OCI-LY1 (cell line): ENCODE data around the gene EYS.
"Not testable (repeated sequence)": the region's sequence is repeated elsewhere in the genome, so short reads cannot be mapped to it uniquely, and the experiment has no call there.

Experiments used
- H2AFZ ChIP-seq: fragments of 200-600 bp; sonication (generic), shearing (Covaris generic); 2 replicates; pipeline ENCODE4 v1.6.0; 2014; ENCODE audit warnings: antibody characterized with exemption, mild to moderate bottlenecking, low read length
- H3F3A ChIP-seq: fragments of 200-600 bp; sonication (generic), shearing (Covaris generic); 2 replicates; pipeline ENCODE4 v1.6.0; 2014; ENCODE audit warnings: mild to moderate bottlenecking, antibody characterized with exemption, low read length, moderate library complexity; ENCODE audit not compliant: insufficient read depth
- H3K27ac ChIP-seq: fragments of 200-600 bp; sonication (generic); 2 replicates; pipeline ENCODE4 v1.5.1; 2014; ENCODE audit warnings: low read length, mixed run types, mild to moderate bottlenecking, low read depth; ENCODE audit not compliant: poor library complexity, severe bottlenecking
- H3K27me3 ChIP-seq: fragments of 200-600 bp; sonication (generic); 2 replicates; pipeline ENCODE4 v1.6.0; 2014; ENCODE audit warnings: antibody characterized with exemption, mild to moderate bottlenecking, low read length, moderate library complexity; ENCODE audit not compliant: insufficient read depth
- H3K36me3 ChIP-seq: fragments of 200-600 bp; sonication (generic); 2 replicates; pipeline ENCODE4 v1.6.1; 2014; ENCODE audit warnings: mild to moderate bottlenecking, antibody characterized with exemption, low read length, moderate library complexity, mixed read lengths; ENCODE audit not compliant: insufficient read depth
- H3K4me1 ChIP-seq: fragments of 200-600 bp; sonication (generic); 2 replicates; pipeline ENCODE4 v1.5.1; 2014; ENCODE audit warnings: mild to moderate bottlenecking, low read length, moderate library complexity; ENCODE audit not compliant: insufficient read depth, severe bottlenecking
- H3K4me2 ChIP-seq: fragments of 200-600 bp; sonication (generic), shearing (Covaris generic); 2 replicates; pipeline ENCODE4 v1.6.1; 2014; ENCODE audit warnings: low read length
- H3K4me3 ChIP-seq: fragments of 200-600 bp; sonication (generic); 2 replicates; pipeline ENCODE4 v1.5.1; 2014; ENCODE audit warnings: low read length, low read depth, mild to moderate bottlenecking, mixed read lengths; ENCODE audit not compliant: poor library complexity, severe bottlenecking
- H3K79me2 ChIP-seq: fragments of 200-600 bp; shearing (Covaris generic); 2 replicates; pipeline ENCODE4 v1.6.1; 2016; ENCODE audit warnings: mixed run types, low read length, mixed read lengths; ENCODE audit not compliant: insufficient read depth
- H3K9ac ChIP-seq: fragments of 200-600 bp; sonication (generic), shearing (Covaris generic); 2 replicates; pipeline ENCODE4 v1.6.1; 2014; ENCODE audit warnings: mild to moderate bottlenecking, low read length, mixed read lengths
- H3K9me2 ChIP-seq: fragments of 200-600 bp; sonication (generic), shearing (Covaris generic); 2 replicates; pipeline ENCODE4 v1.6.1; 2014; ENCODE audit warnings: low read depth, mild to moderate bottlenecking, low read length, mixed read lengths
- H3K9me3 ChIP-seq: fragments of 200-600 bp; shearing (Covaris generic); 2 replicates; pipeline ENCODE4 v1.6.1; 2014; ENCODE audit warnings: low read length, mixed read lengths
- H4K20me1 ChIP-seq: fragments of 200-600 bp; sonication (generic), shearing (Covaris generic); 2 replicates; pipeline ENCODE4 v1.6.0; 2016; ENCODE audit warnings: mild to moderate bottlenecking, low read length; ENCODE audit not compliant: insufficient read depth
- CTCF ChIP-seq: fragments of 200-600 bp; sonication (generic), shearing (Covaris generic); IDR thresholded peaks from 2 replicates; pipeline ENCODE4 v1.5.1; 2017; ENCODE audit warnings: mild to moderate bottlenecking, antibody characterized with exemption, low read length, moderate library complexity, mixed read lengths
- EZH2 ChIP-seq: fragments of 200-600 bp; sonication (generic), shearing (Covaris generic); IDR thresholded peaks from 2 replicates; pipeline ENCODE4 v1.8.0; 2017; ENCODE audit warnings: borderline replicate concordance, mixed run types, mild to moderate bottlenecking, antibody characterized with exemption, low read length, moderate library complexity, mixed read lengths

The EYS gene

GRCh38 chr6:64459411-64459944 is 1247.5 kb downstream of the EYS start:
- H3K4me1 ChIP-seq: no peaks in the 10 kb centered on the region
- no peak overlapping the region for H3K4me2 ChIP-seq
- no peaks in the 10 kb centered on the region for H3K36me3 ChIP-seq
- H3K4me3 ChIP-seq: no peak overlapping the region
- no peaks in the 10 kb centered on the region for H3K9me2 ChIP-seq
- H3K9ac ChIP-seq: no peak overlapping the region
- no peaks in the 10 kb centered on the region for H3F3A ChIP-seq
- no peak overlapping the region for H2AFZ ChIP-seq
- no peak overlapping the region for H3K27ac ChIP-seq
- H3K9me3 ChIP-seq: no peaks in the 10 kb centered on the region
- H3K27me3 ChIP-seq: no peaks in the 10 kb centered on the region
- TF ChIP-seq EZH2: no peak
- no peak for TF ChIP-seq CTCF
- H4K20me1 ChIP-seq: no peaks in the 10 kb centered on the region
- no peaks in the 10 kb centered on the region for H3K79me2 ChIP-seq

GRCh38 chr6:64448101-64448500 is 1258.9 kb downstream of the EYS start:
- H3K9me3 ChIP-seq, H3K4me3 ChIP-seq, H3F3A ChIP-seq, H3K79me2 ChIP-seq, H3K27me3 ChIP-seq, H2AFZ ChIP-seq, H3K4me1 ChIP-seq, H3K36me3 ChIP-seq, H3K27ac ChIP-seq, H3K9ac ChIP-seq, H4K20me1 ChIP-seq, H3K4me2 ChIP-seq, H3K9me2 ChIP-seq: not testable (repeated sequence)

GRCh38 chr6:64445038-64445437 is 1262.0 kb downstream of the EYS start:
- no peaks in the 10 kb centered on the region for H3K9me2 ChIP-seq
- no peaks in the 10 kb centered on the region for H3K9me3 ChIP-seq
- H3K27me3 ChIP-seq: no peaks in the 10 kb centered on the region
- no peak overlapping the region for H3K4me2 ChIP-seq
- H4K20me1 ChIP-seq: no peaks in the 10 kb centered on the region
- H2AFZ ChIP-seq: no peak overlapping the region
- no peaks in the 10 kb centered on the region for H3F3A ChIP-seq
- H3K27ac ChIP-seq: no peak overlapping the region
- H3K4me3 ChIP-seq: no peak overlapping the region
- H3K79me2 ChIP-seq: no peaks in the 10 kb centered on the region
- no peaks in the 10 kb centered on the region for H3K36me3 ChIP-seq
- no peak overlapping the region for H3K9ac ChIP-seq
- TF ChIP-seq CTCF (no peak), EZH2 (no peak)
- no peaks in the 10 kb centered on the region for H3K4me1 ChIP-seq

- Histone ChIP-seq H3K9me3 (no peaks in the 10 kb centered on the region), H3K4me2 (no peak overlapping the region), H3K4me3 (no peak overlapping the region), H3K9ac (no peak overlapping the region), H3K4me1 (no peaks in the 10 kb centered on the region), H2AFZ (no peak overlapping the region), H3K9me2 (no peaks in the 10 kb centered on the region), H3K27ac (no peak overlapping the region), H3K36me3 (no peaks in the 10 kb centered on the region), H3K79me2 (no peaks in the 10 kb centered on the region), H3F3A (no peaks in the 10 kb centered on the region), H4K20me1 (no peaks in the 10 kb centered on the region), H3K27me3 (no peaks in the 10 kb centered on the region)
- TF ChIP-seq CTCF (no peak), EZH2 (no peak)
Observed at GRCh38 chr6:64439274-64439673, 1267.8 kb downstream of the EYS start.
